ENCODE data around the gene ARRDC3. TPM values are rescaled to one million over a fixed set of nuclear protein-coding genes. Genes with fewer than 3 reads are reported as not detected.

Gene ARRDC3
- total and polyA plus RNA-seq, 2 of the 8 experiments (the other 6 are each of a cell fraction or from before 2014, with no cell fraction given), result 2.9 to 5.7 TPM

DNA sequence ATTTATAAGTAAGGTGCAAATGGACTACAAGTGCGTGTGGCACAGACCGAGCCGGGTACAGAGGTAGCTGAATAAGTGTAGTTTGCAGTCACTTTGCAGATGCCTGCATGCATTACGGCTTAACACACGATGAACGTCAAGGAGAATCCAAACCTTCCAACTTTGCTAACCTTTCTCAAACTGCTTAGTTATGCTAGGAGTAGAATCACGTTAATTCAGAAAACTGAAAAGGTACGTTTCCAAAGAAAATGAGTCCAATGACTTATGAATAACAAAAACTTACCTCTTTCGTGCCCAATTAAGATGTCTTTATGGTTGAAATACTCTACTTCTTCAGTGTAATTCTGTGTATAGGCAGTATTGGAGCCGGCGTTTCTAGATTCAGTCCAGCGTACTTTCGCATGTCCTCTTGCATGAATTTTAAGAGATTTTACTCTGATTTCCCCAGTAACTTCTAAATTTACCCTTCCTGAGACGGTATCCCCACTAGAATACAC, 539 bp downstream of the ARRDC3 start:
- Histone ChIP-seq H2BK12ac (ENCODE audit: low read depth, low read length) (peak overlapping the region; percentile 95; the same call in 1 of the 2 replicates), H3K36me3 (ENCODE audit: control insufficient read depth in 2 of 4, insufficient read depth in 4 of 4, low read length in 3 of 4) (no peaks in the 10 kb centered on the region; a peak in 1 of 8 replicates), H3K23ac (ENCODE audit: insufficient read length) (no peak overlapping the region), H3K79me2 (ENCODE audit: control insufficient read depth in 1 of 2, insufficient read depth in 2 of 2, low read length in 2 of 2) (peaks cover 0 to 15% of the 10 kb centered on the region in 2 experiments; a peak in 2 of 4 replicates), H4K91ac (replicated peaks; ENCODE audit: insufficient read length, low read length) (no peak overlapping the region), H3K4me2 (ENCODE audit: insufficient read depth in 1 of 2, low read depth in 2 of 2, low read length in 2 of 2) (peak overlapping the region; percentile 79 to 90), H3K14ac (ENCODE audit: insufficient read length) (no peak overlapping the region), H4K20me1 (replicated peaks in 1 of 2; ENCODE audit: control insufficient read depth in 1 of 2, insufficient read depth in 2 of 2, low read length in 2 of 2) (no peaks in the 10 kb centered on the region), H3K9me3 (ENCODE audit: insufficient read depth in 2 of 2, low read depth in 1 of 2, low read length in 1 of 2) (no peaks in the 10 kb centered on the region), H3K18ac (ENCODE audit: extremely low read depth, low read length) (no peak overlapping the region), H3K79me1 (ENCODE audit: low read depth, low read length) (no peaks in the 10 kb centered on the region), H3K27me3 (replicated peaks in 1 of 4; ENCODE audit: control insufficient read depth in 3 of 4, extremely low read depth in 1 of 4, insufficient read depth in 3 of 4, low read length in 3 of 4) (no peaks in the 10 kb centered on the region), H4K5ac (ENCODE audit: insufficient read length, low read depth, low read length) (no peak overlapping the region), H2BK120ac (replicated peaks; ENCODE audit: low read depth, low read length) (no peak overlapping the region), H3K4ac (replicated peaks; ENCODE audit: insufficient read length, low read depth, low read length) (no peak overlapping the region), H2BK20ac (ENCODE audit: low read length) (no peak overlapping the region), H3K27ac (ENCODE audit: low read depth, low read length) (peak overlapping the region; percentile 53), H4K8ac (ENCODE audit: extremely low read depth, insufficient read depth, low read length) (no peak overlapping the region), H2AK5ac (ENCODE audit: low read depth, low read length) (no peak overlapping the region; the same call in 1 of the 2 replicates), H3K9ac (replicated peaks in 1 of 4; ENCODE audit: extremely low read depth in 1 of 4, low read depth in 3 of 4, low read length in 3 of 4) (peak overlapping the region; percentile 99 to 100 (median 100)), H2AFZ (ENCODE audit: low read length) (no peak overlapping the region), H3K56ac (replicated peaks; ENCODE audit: insufficient read length, low read depth, low read length) (no peak overlapping the region), H3K4me1 (replicated peaks in 1 of 4; ENCODE audit: control insufficient read depth in 3 of 4, insufficient read depth in 4 of 4, low read length in 3 of 4) (no peaks in the 10 kb centered on the region; a peak in 2 of 7 replicates), H3K4me3 (ENCODE audit: extremely low read depth in 1 of 4, insufficient read depth in 2 of 4, low read depth in 3 of 4, low read length in 4 of 4) (peak overlapping the region; percentile 85 to 94 (median 90)), H2BK15ac (ENCODE audit: low read length) (no peak overlapping the region), H3K23me2 (ENCODE audit: low read depth, low read length) (peaks cover 16% of the 10 kb centered on the region), H2BK5ac (ENCODE audit: low read depth, low read length) (peak overlapping the region; percentile 27; the same call in 1 of the 2 replicates)
- DNase-seq (ENCODE audit: low read depth in 1 of 2, low spot score in 2 of 2) (no peak), FAIRE-seq (peak; percentile 32)
- ChIA-PET POLR2A (ENCODE audit: partially characterized antibody) (interaction anchor here (0.6 to 2.9 kb wide), 60 partner anchors 8 to 547 kb away, joined by 3 to 31 read pairs (median 5); no protein-coding TSS in a partner anchor), CTCF (ENCODE audit: partially characterized antibody) (interaction anchor here (0.6 to 10.3 kb wide), 9 partner anchors 37 to 778 kb away, joined by 3 to 144 read pairs (median 20); no protein-coding TSS in a partner anchor)
- WGBS, 2 experiments (ENCODE audit: extremely low coverage in 1 of 2, insufficient coverage in 1 of 2, insufficient read length in 1 of 2, insufficient replicate concordance in 2 of 2, low coverage in 1 of 2, low lambda C conversion rate in 2 of 2, missing lambda C conversion rate in 1 of 2), result 2% methylated on average over 14 of the region's 14 CpGs; no CpG with 5 or more reads in 1 of the 2 experiments
